ENCODE results near the gene NPBWR2. TPM values are rescaled to one million over a fixed set of nuclear protein-coding genes. Genes with fewer than 3 reads are reported as not detected.
"Not testable (repeated sequence)": the region's sequence is repeated elsewhere in the genome, so short reads cannot be mapped to it uniquely, and the experiment has no call there.

The NPBWR2 gene
- polyA plus RNA-seq, 3 donors = not detected

GRCh38 chr20:64119681-64120341, 12.4 kb upstream of the NPBWR2 start:
- no peak for DNase-seq (ENCODE audit: low read depth in 3 of 3, low spot score in 2 of 3)

GRCh38 chr20:64119301-64119680, 11.9 kb upstream of the NPBWR2 start:
- DNase-seq (ENCODE audit: low read depth in 3 of 3, low spot score in 2 of 3) = no peak

GRCh38 chr20:64117432-64117777, 10.0 kb upstream of the NPBWR2 start:
- not testable (repeated sequence) for DNase-seq (ENCODE audit: low read depth in 3 of 3, low spot score in 2 of 3)

GRCh38 chr20:64116541-64117431, 9.4 kb upstream of the NPBWR2 start:
- DNase-seq (ENCODE audit: low read depth in 3 of 3, low spot score in 2 of 3) = no peak

- no peak for DNase-seq (ENCODE audit: low read depth in 3 of 3, low spot score in 2 of 3)
Observed at GRCh38 chr20:64116016-64116415, 8.7 kb upstream of the NPBWR2 start.

- no peak for DNase-seq (ENCODE audit: low read depth in 3 of 3, low spot score in 2 of 3)
Observed at GRCh38 chr20:64115171-64115911, 8.0 kb upstream of the NPBWR2 start.

- DNase-seq (ENCODE audit: low read depth in 3 of 3, low spot score in 2 of 3) = no peak
Observed at GRCh38 chr20:64114356-64114971, 7.1 kb upstream of the NPBWR2 start.

- DNase-seq (ENCODE audit: low read depth in 3 of 3, low spot score in 2 of 3) = no peak
Observed at GRCh38 chr20:64113796-64114355, 6.5 kb upstream of the NPBWR2 start.

GRCh38 chr20:64113444-64113775, 6.0 kb upstream of the NPBWR2 start:
- DNase-seq (ENCODE audit: low read depth in 3 of 3, low spot score in 2 of 3) = no peak

- no peak for DNase-seq (ENCODE audit: low read depth in 3 of 3, low spot score in 2 of 3)
Observed at GRCh38 chr20:64112691-64113443, 5.5 kb upstream of the NPBWR2 start.

- DNase-seq (ENCODE audit: low read depth in 3 of 3, low spot score in 2 of 3) = no peak
Observed at GRCh38 chr20:64111841-64112641, 4.7 kb upstream of the NPBWR2 start.

GRCh38 chr20:64110411-64111068, 3.2 kb upstream of the NPBWR2 start:
- DNase-seq (ENCODE audit: low read depth in 3 of 3, low spot score in 2 of 3) = no peak

GRCh38 chr20:64109831-64110391, 2.5 kb upstream of the NPBWR2 start:
- no peak for DNase-seq (ENCODE audit: low read depth in 3 of 3, low spot score in 2 of 3)

- no peak for DNase-seq (ENCODE audit: low read depth in 3 of 3, low spot score in 2 of 3)
Observed at GRCh38 chr20:64108731-64109681, 1.6 kb upstream of the NPBWR2 start.

GRCh38 chr20:64107736-64108457, 532 bp upstream of the NPBWR2 start:
- no peak for DNase-seq (ENCODE audit: low read depth in 3 of 3, low spot score in 2 of 3)

GRCh38 chr20:64106435-64106961, 867 bp downstream of the NPBWR2 start:
- no peak for DNase-seq (ENCODE audit: low read depth in 3 of 3, low spot score in 2 of 3)

All from right renal cortex interstitium (tissue), 3 donors.